ENCODE measurements around the gene SLC46A2.

SLC46A2 gene, protein sequence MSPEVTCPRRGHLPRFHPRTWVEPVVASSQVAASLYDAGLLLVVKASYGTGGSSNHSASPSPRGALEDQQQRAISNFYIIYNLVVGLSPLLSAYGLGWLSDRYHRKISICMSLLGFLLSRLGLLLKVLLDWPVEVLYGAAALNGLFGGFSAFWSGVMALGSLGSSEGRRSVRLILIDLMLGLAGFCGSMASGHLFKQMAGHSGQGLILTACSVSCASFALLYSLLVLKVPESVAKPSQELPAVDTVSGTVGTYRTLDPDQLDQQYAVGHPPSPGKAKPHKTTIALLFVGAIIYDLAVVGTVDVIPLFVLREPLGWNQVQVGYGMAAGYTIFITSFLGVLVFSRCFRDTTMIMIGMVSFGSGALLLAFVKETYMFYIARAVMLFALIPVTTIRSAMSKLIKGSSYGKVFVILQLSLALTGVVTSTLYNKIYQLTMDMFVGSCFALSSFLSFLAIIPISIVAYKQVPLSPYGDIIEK

DNA sequence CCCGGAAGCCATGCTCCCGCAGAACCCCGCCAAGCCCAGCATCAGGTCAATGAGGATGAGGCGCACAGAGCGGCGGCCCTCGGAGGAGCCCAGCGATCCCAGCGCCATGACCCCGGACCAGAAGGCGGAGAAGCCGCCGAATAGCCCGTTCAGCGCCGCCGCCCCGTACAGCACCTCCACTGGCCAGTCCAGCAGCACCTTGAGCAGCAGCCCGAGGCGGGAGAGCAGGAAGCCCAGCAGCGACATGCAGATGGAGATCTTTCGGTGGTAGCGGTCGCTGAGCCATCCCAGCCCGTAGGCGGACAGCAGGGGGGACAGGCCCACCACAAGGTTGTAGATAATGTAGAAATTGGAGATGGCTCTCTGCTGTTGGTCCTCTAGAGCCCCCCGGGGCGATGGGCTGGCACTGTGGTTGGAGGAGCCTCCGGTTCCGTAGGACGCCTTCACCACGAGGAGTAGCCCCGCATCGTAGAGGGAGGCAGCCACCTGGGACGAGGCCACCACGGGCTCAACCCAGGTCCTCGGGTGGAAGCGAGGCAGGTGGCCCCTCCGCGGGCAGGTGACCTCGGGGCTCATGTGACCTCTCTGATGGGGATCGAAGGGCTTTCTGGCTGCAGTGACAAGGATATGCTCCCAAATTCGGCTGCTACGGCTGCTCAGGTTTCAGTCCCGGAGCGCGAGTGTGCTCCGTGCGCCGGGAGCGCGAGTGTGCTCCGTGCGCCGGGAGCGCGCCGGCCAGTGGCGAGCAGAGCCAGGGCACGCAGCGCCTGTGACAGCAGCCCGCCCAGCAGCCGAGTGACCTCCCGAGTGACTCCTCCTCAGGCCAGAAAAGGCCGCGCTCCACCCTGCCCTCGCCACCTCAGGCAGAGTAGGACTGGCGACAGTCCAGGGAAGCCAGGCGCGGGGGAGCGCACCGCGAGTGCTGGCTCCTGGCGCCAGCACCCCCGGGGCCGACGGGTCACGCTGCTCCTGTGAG, at the start of gene SLC46A2:
SLC46A2 (minus strand) TSS at position 771 of the 976 bp plus-strand sequence; CDS start at position 576, 195 bp downstream.
- DNase-seq (ENCODE audit: low spot score), result no peak

- no peak for DNase-seq (ENCODE audit: low spot score)
Measured at GRCh38 chr9:112939418-112939817, 48.7 kb upstream of the SLC46A2 start.

- no peak for DNase-seq (ENCODE audit: low spot score)
Measured at GRCh38 chr9:112933696-112934095, 43.0 kb upstream of the SLC46A2 start.

DNA sequence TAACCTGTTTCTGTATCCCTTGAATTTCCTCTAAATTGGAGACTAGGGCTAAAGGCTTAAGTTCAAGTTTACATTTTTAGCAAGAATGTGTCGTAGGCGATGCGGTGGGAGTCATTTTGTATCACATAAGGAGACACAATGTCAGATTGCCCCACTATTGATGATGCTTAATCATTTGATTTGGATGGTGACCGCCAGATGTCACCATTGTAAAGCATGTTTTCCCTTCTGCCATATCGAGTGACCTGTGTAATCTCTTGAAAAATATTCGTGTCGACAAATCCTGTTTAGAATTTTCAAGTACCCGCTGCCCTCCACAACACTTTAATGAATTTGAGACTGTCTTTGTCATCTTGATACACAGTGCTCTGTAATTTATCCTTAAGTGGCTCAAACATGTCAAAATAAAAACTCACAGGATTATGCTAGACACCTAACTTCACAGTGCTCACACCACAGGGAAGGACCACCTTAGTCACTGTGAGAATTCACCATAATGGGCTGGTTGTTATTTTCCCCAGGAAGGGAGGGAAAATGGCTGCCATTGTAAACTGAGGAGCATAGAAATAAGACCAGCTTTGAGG, 34.5 kb upstream of the SLC46A2 start:
- peak; percentile 62 for DNase-seq (ENCODE audit: low spot score)

- peak; percentile 77 for DNase-seq (ENCODE audit: low spot score)
Measured at GRCh38 chr9:112921549-112921948, 30.9 kb upstream of the SLC46A2 start.

DNA sequence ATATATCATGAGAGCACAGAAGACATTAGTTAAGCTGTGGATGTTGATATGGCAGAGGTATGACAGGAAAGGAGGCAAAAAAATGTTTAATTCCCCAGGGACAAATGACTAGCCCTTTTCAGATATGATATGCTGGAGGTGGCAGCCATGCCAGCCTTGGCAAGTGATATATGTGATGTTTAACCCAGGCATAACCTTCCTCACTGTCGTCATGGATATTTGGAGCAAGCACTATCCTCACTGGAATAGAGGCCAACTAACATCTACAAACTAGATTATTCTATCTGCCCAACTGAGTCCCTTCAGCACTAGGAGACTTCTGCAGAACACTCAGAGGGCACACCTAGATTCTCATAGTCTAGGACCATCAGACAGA, 27.3 kb upstream of the SLC46A2 start:
- no peak for DNase-seq (ENCODE audit: low spot score)

DNA sequence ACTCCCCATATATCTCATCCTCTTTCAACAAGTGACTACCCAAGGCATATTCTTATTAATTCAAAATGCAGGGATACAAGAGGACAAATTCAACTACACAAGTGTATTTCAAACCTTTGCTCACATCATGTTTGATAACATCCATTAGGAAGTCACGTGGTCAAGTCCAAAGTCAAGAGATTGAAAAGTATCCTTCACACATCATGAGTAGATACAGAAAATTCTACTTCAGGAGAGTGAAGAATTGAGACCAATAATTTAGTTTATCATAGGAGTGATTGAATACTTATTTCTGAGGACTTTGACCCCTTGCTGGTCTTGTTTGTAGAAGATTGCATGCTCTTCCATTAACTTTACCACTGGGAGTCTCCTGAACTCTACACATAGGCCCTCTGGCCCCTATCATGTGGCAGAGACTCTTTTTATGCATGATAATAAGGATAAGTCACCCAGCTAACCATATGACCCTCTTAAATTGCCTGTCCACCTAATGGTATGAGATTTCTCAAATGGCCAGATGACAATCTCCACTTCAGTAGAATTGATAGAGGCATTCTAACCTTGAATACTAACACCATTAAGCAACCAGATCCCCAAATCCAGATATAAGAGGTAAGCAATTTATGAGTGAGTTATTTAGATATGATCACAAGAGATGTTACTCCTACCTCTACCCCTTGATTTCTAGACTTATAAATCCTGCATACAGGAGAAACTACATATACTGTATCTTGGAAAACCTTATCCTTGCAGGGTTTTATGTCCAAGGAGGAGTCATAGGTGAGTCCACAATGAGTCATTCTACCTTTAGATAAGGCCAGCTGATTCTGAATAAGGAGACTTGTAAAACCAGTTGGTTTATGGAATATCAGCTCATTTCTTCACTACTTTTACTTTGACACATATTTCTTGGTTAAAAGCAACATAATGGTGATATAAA, 26.6 kb upstream of the SLC46A2 start:
- no peak for DNase-seq (ENCODE audit: low spot score)

DNA sequence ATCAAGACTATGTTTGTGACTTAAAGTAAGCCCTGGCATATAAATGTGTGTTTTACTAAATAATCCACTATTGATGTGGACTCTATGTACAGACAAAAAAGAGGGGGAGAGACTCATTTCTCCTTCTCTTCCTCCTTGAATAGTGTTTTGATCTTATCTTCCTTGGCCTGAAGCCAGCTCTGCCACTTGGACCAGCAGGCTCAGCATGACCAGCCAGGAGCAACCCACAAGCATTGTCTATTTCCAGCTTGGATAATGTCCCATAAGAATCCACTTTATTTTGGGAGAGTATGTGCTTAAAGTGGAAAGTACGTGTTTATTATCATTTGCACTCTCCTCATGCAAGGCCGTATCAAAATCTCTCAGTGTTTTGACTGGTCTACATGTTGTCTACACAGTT, 23.8 kb upstream of the SLC46A2 start:
- no peak for DNase-seq (ENCODE audit: low spot score)

- DNase-seq (ENCODE audit: low spot score), result no peak
Measured at GRCh38 chr9:112913326-112913725, 22.6 kb upstream of the SLC46A2 start.

GRCh38 chr9:112912636-112913035, 22.0 kb upstream of the SLC46A2 start:
- no peak for DNase-seq (ENCODE audit: low spot score)

DNA sequence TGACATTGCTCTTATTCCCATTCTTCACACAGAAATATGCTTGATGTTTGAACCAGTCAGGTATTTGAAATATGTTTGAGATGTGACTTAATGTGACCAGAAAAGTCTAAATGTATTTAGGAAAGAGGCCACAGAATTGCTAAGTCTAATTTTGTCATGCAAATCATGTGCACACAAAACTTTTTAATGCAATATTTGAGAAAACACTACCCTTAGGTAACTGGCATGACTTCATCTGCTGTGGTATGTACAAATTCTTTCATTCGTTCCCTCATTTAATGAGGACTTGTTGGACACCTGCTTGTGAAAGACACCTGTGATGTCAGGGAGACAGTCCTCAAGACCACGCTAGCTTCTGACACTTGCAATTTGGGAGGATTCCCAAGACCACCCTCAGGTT, 21.1 kb upstream of the SLC46A2 start:
- no peak for DNase-seq (ENCODE audit: low spot score)

DNA sequence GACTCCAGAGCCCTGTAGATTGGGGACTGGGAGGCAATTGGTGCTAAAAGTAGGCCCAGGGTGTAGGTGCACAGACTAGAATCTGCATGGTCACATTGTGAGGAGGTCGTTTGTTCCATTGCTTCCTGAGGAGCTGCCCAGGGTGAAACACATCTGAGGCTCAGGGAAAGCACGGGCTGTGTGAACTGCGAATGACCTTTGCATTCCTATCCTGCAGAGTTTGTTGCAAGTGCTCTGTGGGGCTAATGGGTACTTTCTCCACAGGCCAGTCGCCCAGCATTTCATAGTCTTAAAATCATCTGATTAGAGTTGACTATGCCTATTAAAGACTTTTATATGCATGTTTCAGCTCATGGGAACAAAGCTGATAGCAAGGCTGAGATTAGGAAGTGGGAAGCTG, 14.4 kb upstream of the SLC46A2 start:
- no peak for DNase-seq (ENCODE audit: low spot score)

- no peak for DNase-seq (ENCODE audit: low spot score)
Measured at GRCh38 chr9:112900901-112901300, 10.2 kb upstream of the SLC46A2 start.

- no peak for DNase-seq (ENCODE audit: low spot score)
Measured at GRCh38 chr9:112900488-112900887, 9.8 kb upstream of the SLC46A2 start.

- DNase-seq (ENCODE audit: low spot score), result no peak
Measured at GRCh38 chr9:112898872-112899311, 8.2 kb upstream of the SLC46A2 start.

- no peak for DNase-seq (ENCODE audit: low spot score)
Measured at GRCh38 chr9:112896131-112896530, 5.5 kb upstream of the SLC46A2 start.

DNA sequence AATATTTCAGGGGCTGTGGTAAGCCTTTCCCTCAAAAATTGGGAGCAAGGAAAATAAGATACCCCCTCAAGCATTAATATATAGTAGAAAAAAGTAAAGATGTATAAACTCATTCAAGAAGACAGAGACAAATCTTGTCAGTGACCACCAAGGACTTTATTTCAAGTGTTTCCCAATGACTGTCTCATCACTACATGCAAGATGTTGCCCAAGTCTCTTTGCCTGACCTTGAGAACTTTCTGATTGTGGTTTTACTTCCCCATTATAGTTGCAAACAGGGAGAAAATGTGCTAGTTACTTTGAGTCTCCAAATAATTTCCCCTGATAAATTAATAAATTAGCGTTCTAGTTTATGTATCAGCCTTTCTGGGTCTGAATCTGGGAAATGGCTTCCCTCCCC, 4.0 kb upstream of the SLC46A2 start:
- peak; percentile 19 for DNase-seq (ENCODE audit: low spot score)

GRCh38 chr9:112894041-112894440, 3.4 kb upstream of the SLC46A2 start:
- DNase-seq (ENCODE audit: low spot score), result no peak

GRCh38 chr9:112892981-112893380, 2.3 kb upstream of the SLC46A2 start:
- DNase-seq (ENCODE audit: low spot score), result no peak

GRCh38 chr9:112891521-112891920, 845 bp upstream of the SLC46A2 start:
- no peak for DNase-seq (ENCODE audit: low spot score)

GRCh38 chr9:112887381-112887780, 3.3 kb downstream of the SLC46A2 start:
- DNase-seq (ENCODE audit: low spot score), result peak; percentile 36

Measured in pons (tissue), 1 donor.